ENCODE measurements around the gene NDUFS3.
"Not testable (repeated sequence)": the region's sequence is repeated elsewhere in the genome, so short reads cannot be mapped to it uniquely, and the experiment has no call there.

Gene NDUFS3

GRCh38 chr11:47578524-47579494 lies at the start of gene NDUFS3, which contains the start of gene KBTBD4:
Gene NDUFS3, plus strand, starts transcription at chr11:47579074. Its CDS starts 18 bp downstream, at chr11:47579092.
Gene KBTBD4, minus strand, starts transcription at chr11:47578970. Its CDS starts 19 bp downstream, at chr11:47578951.
- DNase-seq (ENCODE audit: insufficient read length, low spot score), result peak; percentile 91
- FAIRE-seq, result no peak
- no peak for TF ChIP-seq CTCF (IDR thresholded peaks at IDR 0.05; ENCODE audit: insufficient read depth, missing control alignments)

- no peak for FAIRE-seq
- no peak for DNase-seq (ENCODE audit: insufficient read length, low spot score)
- no peak for TF ChIP-seq CTCF (IDR thresholded peaks at IDR 0.05; ENCODE audit: insufficient read depth, missing control alignments)
Measured at GRCh38 chr11:47529951-47530350, 48.9 kb upstream of the NDUFS3 start.

GRCh38 chr11:47530721-47531120 lies 48.2 kb upstream of the NDUFS3 start:
- DNase-seq (ENCODE audit: insufficient read length, low spot score); FAIRE-seq: not testable (repeated sequence)

GRCh38 chr11:47531666-47532065 lies 47.2 kb upstream of the NDUFS3 start:
- DNase-seq (ENCODE audit: insufficient read length, low spot score) (no peak), FAIRE-seq (no peak)
- TF ChIP-seq CTCF (IDR thresholded peaks at IDR 0.05; ENCODE audit: insufficient read depth, missing control alignments), result no peak

- no peak for TF ChIP-seq CTCF (IDR thresholded peaks at IDR 0.05; ENCODE audit: insufficient read depth, missing control alignments)
- no peak for FAIRE-seq
Measured at GRCh38 chr11:47532597-47533213, 46.2 kb upstream of the NDUFS3 start.

GRCh38 chr11:47533690-47534151 lies 45.2 kb upstream of the NDUFS3 start:
- no peak for DNase-seq (ENCODE audit: insufficient read length, low spot score)
- no peak for TF ChIP-seq CTCF (IDR thresholded peaks at IDR 0.05; ENCODE audit: insufficient read depth, missing control alignments)
- no peak for FAIRE-seq

More at GRCh38 chr11:47532597-47533213, 46.2 kb upstream of the NDUFS3 start:
- DNase-seq (ENCODE audit: insufficient read length, low spot score), result no peak

- no peak for TF ChIP-seq CTCF (IDR thresholded peaks at IDR 0.05; ENCODE audit: insufficient read depth, missing control alignments)
- DNase-seq (ENCODE audit: insufficient read length, low spot score), result no peak
- FAIRE-seq, result no peak
Measured at GRCh38 chr11:47534704-47535251, 44.1 kb upstream of the NDUFS3 start.
